ENCODE measurements around the gene SPACA9.
A peak's percentile ranks its signal among the peaks of the same experiment; 100 is the strongest.

The SPACA9 gene

GRCh38 chr9:132862533-132862932 lies 16.2 kb upstream of the SPACA9 start:
- Histone ChIP-seq H3K27me3 (ENCODE audit: control insufficient read depth, insufficient read depth, low read length, poor library complexity, severe bottlenecking) (no peaks in the 10 kb centered on the region), H3K27ac (ENCODE audit: insufficient read depth, low read depth, low read length, poor library complexity, severe bottlenecking) (no peak overlapping the region), H3K36me3 (ENCODE audit: control insufficient read depth, insufficient read depth, low read length) (no peaks in the 10 kb centered on the region), H3K4me1 (ENCODE audit: control insufficient read depth, insufficient read depth, low read length) (peaks cover 6% of the 10 kb centered on the region), H3K4me3 (ENCODE audit: insufficient read depth, low read depth, low read length) (no peak overlapping the region), H3K9me3 (ENCODE audit: control insufficient read depth, low read length) (no peaks in the 10 kb centered on the region)
- WGBS, 2 experiments = 78 to 83% methylated on average over 6 of the region's 6 CpGs

GRCh38 chr9:132863096-132863495 lies 15.6 kb upstream of the SPACA9 start:
- H3K27me3 ChIP-seq (ENCODE audit: control insufficient read depth, insufficient read depth, low read length, poor library complexity, severe bottlenecking) = no peaks in the 10 kb centered on the region
- 87 to 90% methylated on average over 12 of the region's 12 CpGs for WGBS, 2 experiments

GRCh38 chr9:132864277-132864676 lies 14.4 kb upstream of the SPACA9 start:
- WGBS, 2 experiments = 92 to 97% methylated on average over 2 of the region's 2 CpGs
- H3K9me3 ChIP-seq (ENCODE audit: control insufficient read depth, low read length) = no peaks in the 10 kb centered on the region
- no peaks in the 10 kb centered on the region for H3K36me3 ChIP-seq (ENCODE audit: control insufficient read depth, insufficient read depth, low read length)
- H3K4me3 ChIP-seq (ENCODE audit: insufficient read depth, low read depth, low read length) = no peak overlapping the region
- no peak overlapping the region for H3K27ac ChIP-seq (ENCODE audit: insufficient read depth, low read depth, low read length, poor library complexity, severe bottlenecking)
- no peaks in the 10 kb centered on the region for H3K27me3 ChIP-seq (ENCODE audit: control insufficient read depth, insufficient read depth, low read length, poor library complexity, severe bottlenecking)
- H3K4me1 ChIP-seq (ENCODE audit: control insufficient read depth, insufficient read depth, low read length) = no peaks in the 10 kb centered on the region

More at GRCh38 chr9:132863096-132863495, 15.6 kb upstream of the SPACA9 start:
- Histone ChIP-seq H3K36me3 (ENCODE audit: control insufficient read depth, insufficient read depth, low read length) (no peaks in the 10 kb centered on the region), H3K27ac (ENCODE audit: insufficient read depth, low read depth, low read length, poor library complexity, severe bottlenecking) (no peak overlapping the region), H3K4me3 (ENCODE audit: insufficient read depth, low read depth, low read length) (no peak overlapping the region), H3K9me3 (ENCODE audit: control insufficient read depth, low read length) (no peaks in the 10 kb centered on the region), H3K4me1 (ENCODE audit: control insufficient read depth, insufficient read depth, low read length) (peaks cover under 1% of the 10 kb centered on the region)

- Histone ChIP-seq H3K4me1 (ENCODE audit: control insufficient read depth, insufficient read depth, low read length) (no peaks in the 10 kb centered on the region), H3K4me3 (ENCODE audit: insufficient read depth, low read depth, low read length) (no peak overlapping the region), H3K9me3 (ENCODE audit: control insufficient read depth, low read length) (no peaks in the 10 kb centered on the region), H3K27me3 (ENCODE audit: control insufficient read depth, insufficient read depth, low read length, poor library complexity, severe bottlenecking) (no peaks in the 10 kb centered on the region), H3K36me3 (ENCODE audit: control insufficient read depth, insufficient read depth, low read length) (no peaks in the 10 kb centered on the region), H3K27ac (ENCODE audit: insufficient read depth, low read depth, low read length, poor library complexity, severe bottlenecking) (no peak overlapping the region)
- 67 to 69% methylated on average over 8 of the region's 8 CpGs for WGBS, 2 experiments
These were observed 14.0 kb upstream of the SPACA9 start for GRCh38 chr9:132864691-132865090.

GRCh38 chr9:132866898-132867297 lies 11.8 kb upstream of the SPACA9 start:
- Histone ChIP-seq H3K36me3 (ENCODE audit: control insufficient read depth, insufficient read depth, low read length) (no peaks in the 10 kb centered on the region), H3K4me1 (ENCODE audit: control insufficient read depth, insufficient read depth, low read length) (no peaks in the 10 kb centered on the region), H3K27me3 (ENCODE audit: control insufficient read depth, insufficient read depth, low read length, poor library complexity, severe bottlenecking) (no peaks in the 10 kb centered on the region), H3K4me3 (ENCODE audit: insufficient read depth, low read depth, low read length) (no peak overlapping the region), H3K9me3 (ENCODE audit: control insufficient read depth, low read length) (no peaks in the 10 kb centered on the region), H3K27ac (ENCODE audit: insufficient read depth, low read depth, low read length, poor library complexity, severe bottlenecking) (no peak overlapping the region)
- 91 to 92% methylated on average over 8 of the region's 8 CpGs for WGBS, 2 experiments

DNA sequence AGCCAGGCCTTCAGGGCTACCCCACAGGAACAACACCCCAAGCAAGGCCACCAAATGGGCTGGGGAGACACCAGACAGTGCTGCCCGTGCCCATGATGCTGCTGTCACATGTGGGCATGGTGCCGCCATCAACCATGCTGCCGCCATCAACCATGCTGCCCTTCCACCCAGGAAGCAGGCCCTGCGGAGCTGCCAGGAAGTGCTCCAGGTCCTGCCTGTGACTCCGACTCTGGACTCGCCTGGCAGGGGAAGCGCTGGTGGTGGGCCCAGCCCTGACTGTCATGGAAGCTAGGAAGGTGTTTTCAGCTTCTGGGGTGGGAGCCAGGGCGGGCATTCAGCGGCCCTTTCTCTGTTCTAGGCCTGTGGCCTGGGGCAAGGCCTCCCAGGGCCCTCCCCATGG lies 9.4 kb upstream of the SPACA9 start:
- no peaks in the 10 kb centered on the region for H3K4me1 ChIP-seq (ENCODE audit: control insufficient read depth, insufficient read depth, low read length)
- H3K9me3 ChIP-seq (ENCODE audit: control insufficient read depth, low read length) = no peaks in the 10 kb centered on the region
- H3K36me3 ChIP-seq (ENCODE audit: control insufficient read depth, insufficient read depth, low read length) = no peaks in the 10 kb centered on the region
- no peak overlapping the region for H3K27ac ChIP-seq (ENCODE audit: insufficient read depth, low read depth, low read length, poor library complexity, severe bottlenecking)
- 95 to 96% methylated on average over 9 of the region's 9 CpGs for WGBS, 2 experiments
- no peaks in the 10 kb centered on the region for H3K27me3 ChIP-seq (ENCODE audit: control insufficient read depth, insufficient read depth, low read length, poor library complexity, severe bottlenecking)
- no peak overlapping the region for H3K4me3 ChIP-seq (ENCODE audit: insufficient read depth, low read depth, low read length)

DNA sequence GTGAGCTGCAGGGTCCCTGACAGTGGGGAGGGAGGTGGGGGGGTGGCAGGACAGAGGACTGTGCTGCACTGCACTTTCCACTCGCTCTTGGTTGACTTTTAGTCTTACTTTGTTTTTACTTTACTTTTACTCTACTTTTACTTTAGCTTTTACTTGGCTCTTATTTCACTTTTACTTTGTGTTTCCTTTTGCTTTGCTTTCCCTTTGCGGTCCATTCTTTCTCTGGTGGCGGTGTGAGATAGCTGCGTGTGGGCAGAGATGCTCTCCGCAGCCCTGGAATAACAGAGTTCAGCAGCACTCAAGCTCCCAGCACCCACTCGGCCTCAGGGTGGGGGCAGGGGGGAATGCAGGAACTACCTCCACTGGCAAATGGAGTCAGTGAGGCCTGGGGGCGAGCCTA lies 5.3 kb upstream of the SPACA9 start:
- no peaks in the 10 kb centered on the region for H3K9me3 ChIP-seq (ENCODE audit: control insufficient read depth, low read length)
- 85 to 88% methylated on average over 7 of the region's 7 CpGs for WGBS, 2 experiments
- no peaks in the 10 kb centered on the region for H3K36me3 ChIP-seq (ENCODE audit: control insufficient read depth, insufficient read depth, low read length)
- no peaks in the 10 kb centered on the region for H3K4me1 ChIP-seq (ENCODE audit: control insufficient read depth, insufficient read depth, low read length)
- no peak overlapping the region for H3K4me3 ChIP-seq (ENCODE audit: insufficient read depth, low read depth, low read length)
- peaks cover 24% of the 10 kb centered on the region for H3K27me3 ChIP-seq (ENCODE audit: control insufficient read depth, insufficient read depth, low read length, poor library complexity, severe bottlenecking)
- H3K27ac ChIP-seq (ENCODE audit: insufficient read depth, low read depth, low read length, poor library complexity, severe bottlenecking) = no peak overlapping the region

- 79 to 85% methylated on average over 5 of the region's 5 CpGs for WGBS, 2 experiments
These were observed 3.5 kb upstream of the SPACA9 start for GRCh38 chr9:132875159-132875558.

DNA sequence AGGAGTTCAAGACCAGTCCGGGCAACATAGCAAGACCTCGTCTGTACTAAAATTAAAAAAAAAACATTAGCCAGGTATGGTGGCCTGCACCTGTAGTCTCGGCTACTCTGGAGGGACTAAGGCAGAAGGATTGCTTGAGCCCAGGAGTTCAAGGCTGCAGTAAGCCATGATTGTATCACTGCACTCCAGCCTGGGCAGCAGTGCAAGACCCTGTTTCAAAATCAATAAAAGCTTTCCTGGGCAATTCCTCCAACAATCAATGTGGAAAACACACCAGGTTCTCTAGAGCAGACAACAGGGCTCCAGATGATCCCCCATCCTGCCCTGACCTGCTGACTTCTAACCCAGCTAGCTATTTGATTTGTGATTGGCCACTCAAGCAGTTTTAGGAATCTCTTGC lies 1.8 kb upstream of the SPACA9 start:
- 92 to 93% methylated on average over 3 of the region's 3 CpGs for WGBS, 2 experiments
- H3K27ac ChIP-seq (ENCODE audit: insufficient read depth, low read depth, low read length, poor library complexity, severe bottlenecking) = no peak overlapping the region
- H3K4me3 ChIP-seq (ENCODE audit: insufficient read depth, low read depth, low read length) = no peak overlapping the region
- H3K27me3 ChIP-seq (ENCODE audit: control insufficient read depth, insufficient read depth, low read length, poor library complexity, severe bottlenecking) = peaks cover 24% of the 10 kb centered on the region
- no peaks in the 10 kb centered on the region for H3K4me1 ChIP-seq (ENCODE audit: control insufficient read depth, insufficient read depth, low read length)
- no peaks in the 10 kb centered on the region for H3K9me3 ChIP-seq (ENCODE audit: control insufficient read depth, low read length)
- H3K36me3 ChIP-seq (ENCODE audit: control insufficient read depth, insufficient read depth, low read length) = no peaks in the 10 kb centered on the region

More at GRCh38 chr9:132875159-132875558, 3.5 kb upstream of the SPACA9 start:
- no peaks in the 10 kb centered on the region for H3K9me3 ChIP-seq (ENCODE audit: control insufficient read depth, low read length)
- no peaks in the 10 kb centered on the region for H3K36me3 ChIP-seq (ENCODE audit: control insufficient read depth, insufficient read depth, low read length)
- H3K4me3 ChIP-seq (ENCODE audit: insufficient read depth, low read depth, low read length) = no peak overlapping the region
- H3K4me1 ChIP-seq (ENCODE audit: control insufficient read depth, insufficient read depth, low read length) = no peaks in the 10 kb centered on the region
- peaks cover 24% of the 10 kb centered on the region for H3K27me3 ChIP-seq (ENCODE audit: control insufficient read depth, insufficient read depth, low read length, poor library complexity, severe bottlenecking)
- no peak overlapping the region for H3K27ac ChIP-seq (ENCODE audit: insufficient read depth, low read depth, low read length, poor library complexity, severe bottlenecking)

DNA sequence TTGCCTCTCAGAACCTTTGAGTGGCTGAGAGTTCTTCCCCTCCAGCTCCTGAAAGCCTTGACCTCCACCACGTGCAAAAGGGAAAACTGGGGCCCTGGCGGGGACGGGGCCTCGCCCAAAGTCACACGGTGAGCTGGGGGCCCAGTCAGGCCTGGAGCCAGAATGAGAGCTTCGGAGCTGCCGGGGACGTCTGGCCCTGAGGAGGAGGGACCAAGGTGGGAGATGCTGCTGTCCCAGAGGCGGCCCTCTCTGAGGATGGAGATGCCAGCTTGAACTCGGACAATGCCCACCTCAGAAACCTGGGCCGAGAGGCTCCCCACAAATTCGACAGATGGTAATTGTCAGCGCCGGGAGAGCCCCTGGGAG lies 1.3 kb upstream of the SPACA9 start:
- peaks cover 24% of the 10 kb centered on the region for H3K27me3 ChIP-seq (ENCODE audit: control insufficient read depth, insufficient read depth, low read length, poor library complexity, severe bottlenecking)
- no peaks in the 10 kb centered on the region for H3K9me3 ChIP-seq (ENCODE audit: control insufficient read depth, low read length)
- no peaks in the 10 kb centered on the region for H3K36me3 ChIP-seq (ENCODE audit: control insufficient read depth, insufficient read depth, low read length)
- 60 to 65% methylated on average over 14 of the region's 14 CpGs for WGBS, 2 experiments
- H3K4me3 ChIP-seq (ENCODE audit: insufficient read depth, low read depth, low read length) = peak overlapping the region; percentile 74
- H3K4me1 ChIP-seq (ENCODE audit: control insufficient read depth, insufficient read depth, low read length) = no peaks in the 10 kb centered on the region
- H3K27ac ChIP-seq (ENCODE audit: insufficient read depth, low read depth, low read length, poor library complexity, severe bottlenecking) = no peak overlapping the region

Data from ectodermal cell (in vitro differentiated cells).